Medulla oblongata (tissue), 1 donor: Measurements from ENCODE around the gene B4GALT5.
"Not testable (repeated sequence)": the region's sequence is repeated elsewhere in the genome, so short reads cannot be mapped to it uniquely, and the experiment has no call there.

Experiments used
- DNase-seq: peaks from one replicate; pipeline ENCODE4 v3.0.0-alpha.2; 2015; ENCODE audit errors: extremely low spot score

Gene B4GALT5

GRCh38 chr20:49737260-49737659 lies 23.6 kb upstream of the B4GALT5 start:
- DNase-seq = no peak

- DNase-seq = no peak
Observed at GRCh38 chr20:49729780-49730179, 16.1 kb upstream of the B4GALT5 start.

- DNase-seq = no peak
Observed at GRCh38 chr20:49727894-49728885, 14.5 kb upstream of the B4GALT5 start.

GRCh38 chr20:49727478-49727877 lies 13.8 kb upstream of the B4GALT5 start:
- no peak for DNase-seq

- no peak for DNase-seq
Observed at GRCh38 chr20:49725694-49726093, 12.0 kb upstream of the B4GALT5 start.

- not testable (repeated sequence) for DNase-seq
Observed at GRCh38 chr20:49725224-49725606, 11.5 kb upstream of the B4GALT5 start.

GRCh38 chr20:49724408-49725223 lies 10.9 kb upstream of the B4GALT5 start:
- DNase-seq = peak; percentile 48

GRCh38 chr20:49723758-49724157 lies 10.1 kb upstream of the B4GALT5 start:
- not testable (repeated sequence) for DNase-seq

- not testable (repeated sequence) for DNase-seq
Observed at GRCh38 chr20:49721326-49721725, 7.6 kb upstream of the B4GALT5 start.

- DNase-seq = no peak
Observed at GRCh38 chr20:49715466-49715865, 1.8 kb upstream of the B4GALT5 start.

GRCh38 chr20:49712996-49713752 lies 504 bp downstream of the B4GALT5 start:
- peak; percentile 33 for DNase-seq

GRCh38 chr20:49712646-49712995 lies 1.1 kb downstream of the B4GALT5 start:
- no peak for DNase-seq

GRCh38 chr20:49712118-49712517 lies 1.6 kb downstream of the B4GALT5 start:
- DNase-seq = no peak

- DNase-seq = no peak
Observed at GRCh38 chr20:49711667-49711987, 2.1 kb downstream of the B4GALT5 start.

GRCh38 chr20:49710971-49711666 lies 2.6 kb downstream of the B4GALT5 start:
- no peak for DNase-seq

- no peak for DNase-seq
Observed at GRCh38 chr20:49707118-49707517, 6.6 kb downstream of the B4GALT5 start.

GRCh38 chr20:49706630-49707091 lies 7.0 kb downstream of the B4GALT5 start:
- no peak for DNase-seq

- not testable (repeated sequence) for DNase-seq
Observed at GRCh38 chr20:49705893-49706292, 7.8 kb downstream of the B4GALT5 start.

- no peak for DNase-seq
Observed at GRCh38 chr20:49705358-49705757, 8.3 kb downstream of the B4GALT5 start.

- DNase-seq = no peak
Observed at GRCh38 chr20:49704932-49705336, 8.7 kb downstream of the B4GALT5 start.

- DNase-seq = no peak
Observed at GRCh38 chr20:49701916-49702315, 11.8 kb downstream of the B4GALT5 start.
